GM13977 (cell line): ENCODE data around the gene MSI2.

Source experiments
- DNase-seq: peaks from one replicate; pipeline ENCODE4 v3.0.0; 2012; ENCODE audit warnings: low spot score
- CTCF ChIP-seq: IDR thresholded peaks from 2 replicates; pipeline ENCODE4 v1.5.1; 2012; ENCODE audit warnings: mild to moderate bottlenecking, control low read depth; ENCODE audit not compliant: insufficient read depth; ENCODE audit errors: extremely low read depth, missing control alignments
- in situ Hi-C: fragments of 300-500 bp; cut with MboI; formaldehyde crosslinking; loops from one replicate; pipeline ENCODE4 v1.12.0; 2022; ENCODE audit warnings: low sequenced_read_pairs, low pct_unique_long_range_greater_than_20kb, mixed read lengths, inconsistent platforms; ENCODE audit not compliant: unreplicated experiment

Gene MSI2

GRCh38 chr17:57277923-57278604 is 21.7 kb downstream of the MSI2 start:
- no peak for TF ChIP-seq CTCF
- no peak for DNase-seq
- in situ Hi-C loops, result no loop called here

GRCh38 chr17:57278740-57279387 is 22.5 kb downstream of the MSI2 start:
- in situ Hi-C loops, result no loop called here
- no peak for DNase-seq
- TF ChIP-seq CTCF, result no peak

GRCh38 chr17:57279432-57279831 is 23.1 kb downstream of the MSI2 start:
- no peak for TF ChIP-seq CTCF
- in situ Hi-C loops, result no loop called here
- DNase-seq, result no peak

GRCh38 chr17:57281887-57282286 is 25.6 kb downstream of the MSI2 start:
- no peak for DNase-seq
- TF ChIP-seq CTCF, result no peak
- in situ Hi-C loops, result no loop called here

GRCh38 chr17:57282296-57282695 is 26.0 kb downstream of the MSI2 start:
- in situ Hi-C loops, result no loop called here
- TF ChIP-seq CTCF, result no peak

GRCh38 chr17:57283203-57283971 is 27.1 kb downstream of the MSI2 start:
- TF ChIP-seq CTCF, result no peak
- in situ Hi-C loops, result no loop called here
- no peak for DNase-seq

More at GRCh38 chr17:57282296-57282695, 26.0 kb downstream of the MSI2 start:
- DNase-seq, result no peak
